ENCODE results near the gene U2AF2.

GRCh38 chr19:55641426-55642152 is 13.2 kb upstream of the U2AF2 start:
- TF ChIP-seq POLR2AphosphoS5 (IDR thresholded peaks at IDR 0.05; ENCODE audit: low read depth, low read length) (0 out of 2 replicates have a peak, but pooled peaks have one; percentile 44), CTCF (IDR thresholded peaks at IDR 0.05) (no peak), TCF7L2 (IDR thresholded peaks at IDR 0.05; ENCODE audit: low read depth, low read length) (no peak), SIN3A (IDR thresholded peaks at IDR 0.05; ENCODE audit: borderline replicate concordance, insufficient read depth, low read depth, low read length) (no peak)
